Neural cell (in vitro differentiated cells): ENCODE data around the gene DNAH6. TPM values are rescaled to one million over a fixed set of nuclear protein-coding genes. Genes with fewer than 3 reads are reported as not detected.

ENCODE experiments used
- H2AFZ ChIP-seq: fragments of 200-600, 300-800 bp; sonication (generic), shearing (Covaris generic); 2 replicates; pipeline ENCODE4 v1.6.0; 2014; ENCODE audit warnings: low read depth, mild to moderate bottlenecking, antibody characterized with exemption, low read length, moderate library complexity
- H3F3A ChIP-seq: fragments of 200-600 bp; shearing (Covaris generic); 2 replicates; pipeline ENCODE4 v1.6.1; 2016; ENCODE audit warnings: mild to moderate bottlenecking, moderate library complexity, mixed read lengths, antibody characterized with exemption, low read length; ENCODE audit not compliant: insufficient read depth, poor library complexity, severe bottlenecking
- H3K27ac ChIP-seq: fragments of 200-600, 300-800 bp; sonication (generic), shearing (Covaris generic); 2 replicates; pipeline ENCODE4 v1.5.1; 2014; ENCODE audit warnings: mild to moderate bottlenecking, low read length, moderate library complexity
- H3K27me3 ChIP-seq: fragments of 300-800, 200-600 bp; sonication (generic), shearing (Covaris generic); 2 replicates; pipeline ENCODE4 v1.6.0; 2014; ENCODE audit warnings: mild to moderate bottlenecking, low read depth, low read length, moderate library complexity; ENCODE audit not compliant: insufficient read depth
- H3K36me3 ChIP-seq: fragments of 300-800, 200-600 bp; sonication (generic), shearing (Covaris generic); 2 replicates; pipeline ENCODE4 v1.5.1; 2014; ENCODE audit warnings: mild to moderate bottlenecking, antibody characterized with exemption, low read length, moderate library complexity; ENCODE audit not compliant: insufficient read depth
- H3K4me2 ChIP-seq: fragments of 300-800, 200-600 bp; sonication (generic), shearing (Covaris generic); 2 replicates; pipeline ENCODE4 v1.6.0; 2014; ENCODE audit warnings: mild to moderate bottlenecking, low read length
- H3K4me3 ChIP-seq: fragments of 300-800, 200-600 bp; sonication (generic), shearing (Covaris generic); 2 replicates; pipeline ENCODE4 v1.5.1; 2014; ENCODE audit warnings: mild to moderate bottlenecking, low read length, moderate library complexity
- H3K79me2 ChIP-seq: fragments of 200-600 bp; shearing (Covaris generic); replicated peaks from 2 replicates; pipeline ENCODE4 v1.6.0; 2014; ENCODE audit warnings: mild to moderate bottlenecking, low read length, moderate library complexity; ENCODE audit not compliant: insufficient read depth
- H3K9ac ChIP-seq: fragments of 300-800, 200-600 bp; sonication (generic), shearing (Covaris generic); 2 replicates; pipeline ENCODE4 v1.6.1; 2016; ENCODE audit warnings: mild to moderate bottlenecking, low read length, mixed read lengths
- H3K9me2 ChIP-seq: fragments of 200-600 bp; shearing (Covaris generic); 2 replicates; pipeline ENCODE4 v1.6.1; 2016; ENCODE audit warnings: mild to moderate bottlenecking, low read length, mixed read lengths; ENCODE audit not compliant: insufficient read depth
- H3K9me3 ChIP-seq: fragments of 200-600, 300-800 bp; sonication (generic), shearing (Covaris generic); 2 replicates; pipeline ENCODE4 v1.6.1; 2016; ENCODE audit warnings: mild to moderate bottlenecking, mixed run types, low read length, moderate library complexity, mixed read lengths
- H4K20me1 ChIP-seq: fragments of 200-600 bp; shearing (Covaris generic); 2 replicates; pipeline ENCODE4 v1.6.1; 2016; ENCODE audit warnings: mild to moderate bottlenecking, mixed run types; ENCODE audit not compliant: insufficient read depth
- CTCF ChIP-seq: fragments of 450-650 bp; IDR thresholded peaks from 2 replicates; pipeline ENCODE4 v1.5.1; 2014; ENCODE audit warnings: antibody characterized with exemption, mild to moderate bottlenecking, moderate library complexity; ENCODE audit not compliant: poor library complexity, severe bottlenecking
- EP300 ChIP-seq: fragments of 450-650 bp; conservative IDR thresholded peaks from 2 replicates; pipeline ENCODE4 v1.6.1; 2014; ENCODE audit warnings: antibody characterized with exemption, mild to moderate bottlenecking, moderate library complexity; ENCODE audit not compliant: poor library complexity, severe bottlenecking
- EZH2 ChIP-seq: fragments of 200-600, 300-800 bp; shearing (Covaris generic), sonication (generic); IDR thresholded peaks from 2 replicates; pipeline ENCODE4 v1.6.1; 2014; ENCODE audit warnings: antibody characterized with exemption, low read length, borderline replicate concordance, mild to moderate bottlenecking; ENCODE audit not compliant: insufficient read depth, poor library complexity, severe bottlenecking
- MXI1 ChIP-seq: fragments of 450-650 bp; conservative IDR thresholded peaks from 2 replicates; pipeline ENCODE4 v1.6.1; 2014; ENCODE audit warnings: antibody characterized with exemption, mild to moderate bottlenecking; ENCODE audit not compliant: poor library complexity, severe bottlenecking
- POLR2AphosphoS5 ChIP-seq: IDR thresholded peaks from 2 replicates; pipeline ENCODE4 v1.6.1; 2012
- RAD21 ChIP-seq: fragments of 450-650 bp; conservative IDR thresholded peaks from 2 replicates; pipeline ENCODE4 v1.6.1; 2014; ENCODE audit warnings: antibody characterized with exemption, mild to moderate bottlenecking, moderate library complexity
- REST ChIP-seq: IDR thresholded peaks from 2 replicates; pipeline ENCODE4 v1.6.1; 2012; ENCODE audit warnings: borderline replicate concordance
- SMC3 ChIP-seq: fragments of 450-650 bp; conservative IDR thresholded peaks from 2 replicates; pipeline ENCODE4 v1.6.1; 2014; ENCODE audit warnings: antibody characterized with exemption, mild to moderate bottlenecking, moderate library complexity; ENCODE audit not compliant: poor library complexity
- TAF1 ChIP-seq: IDR thresholded peaks from 2 replicates; pipeline ENCODE4 v1.6.1; 2012; ENCODE audit warnings: low read depth
- polyA plus RNA-seq: library from polyadenylated mRNA; depleted of rRNA; stranded (reverse); fragments of >200 nt; gene quantifications from 2 replicates; pipeline ENCODE4 v1.2.3, GENCODE V29; 2014

Gene DNAH6
- polyA plus RNA-seq, 1 donor from 2014 or later, result 2.1 TPM

- H4K20me1 ChIP-seq, result no peaks in the 10 kb centered on the region
- no peaks in the 10 kb centered on the region for H3K79me2 ChIP-seq
- H3K4me2 ChIP-seq, result no peak overlapping the region
- H3F3A ChIP-seq, result no peaks in the 10 kb centered on the region
- H3K4me3 ChIP-seq, result no peak overlapping the region
- H2AFZ ChIP-seq, result no peak overlapping the region
- H3K9ac ChIP-seq, result no peak overlapping the region
- H3K27me3 ChIP-seq, result no peaks in the 10 kb centered on the region
- H3K36me3 ChIP-seq, result no peaks in the 10 kb centered on the region
- TF ChIP-seq SMC3, result no peak
- TF ChIP-seq MXI1, result no peak
- no peak for TF ChIP-seq EP300
- no peak for TF ChIP-seq EZH2
- TF ChIP-seq RAD21, result no peak
- TF ChIP-seq TAF1, result no peak
- no peak for TF ChIP-seq CTCF
- no peak for TF ChIP-seq REST
- no peaks in the 10 kb centered on the region for H3K9me2 ChIP-seq
- H3K9me3 ChIP-seq, result no peaks in the 10 kb centered on the region
- no peak overlapping the region for H3K27ac ChIP-seq
Measured at GRCh38 chr2:84708442-84708841, 192.1 kb downstream of the DNAH6 start.

- no peaks in the 10 kb centered on the region for H3K9me2 ChIP-seq
- no peak overlapping the region for H3K9ac ChIP-seq
- no peaks in the 10 kb centered on the region for H3K27me3 ChIP-seq
- no peak overlapping the region for H3K4me3 ChIP-seq
- no peaks in the 10 kb centered on the region for H4K20me1 ChIP-seq
- TF ChIP-seq REST (no peak), POLR2AphosphoS5 (no peak), TAF1 (no peak), CTCF (no peak), EP300 (no peak), MXI1 (no peak), EZH2 (no peak)
- H3F3A ChIP-seq, result no peaks in the 10 kb centered on the region
- no peak overlapping the region for H3K27ac ChIP-seq
- H3K36me3 ChIP-seq, result no peaks in the 10 kb centered on the region
- H3K79me2 ChIP-seq, result no peaks in the 10 kb centered on the region
- no peak overlapping the region for H2AFZ ChIP-seq
- H3K9me3 ChIP-seq, result no peaks in the 10 kb centered on the region
- no peak overlapping the region for H3K4me2 ChIP-seq
Measured at GRCh38 chr2:84711651-84712050, 195.4 kb downstream of the DNAH6 start.
